ENCODE results near the gene IGLL1. TPM values are rescaled to one million over a fixed set of nuclear protein-coding genes. Genes with fewer than 3 reads are reported as not detected.

IGLL1 gene
- total RNA-seq, 4 donors from 2014 or later = not detected

DNA sequence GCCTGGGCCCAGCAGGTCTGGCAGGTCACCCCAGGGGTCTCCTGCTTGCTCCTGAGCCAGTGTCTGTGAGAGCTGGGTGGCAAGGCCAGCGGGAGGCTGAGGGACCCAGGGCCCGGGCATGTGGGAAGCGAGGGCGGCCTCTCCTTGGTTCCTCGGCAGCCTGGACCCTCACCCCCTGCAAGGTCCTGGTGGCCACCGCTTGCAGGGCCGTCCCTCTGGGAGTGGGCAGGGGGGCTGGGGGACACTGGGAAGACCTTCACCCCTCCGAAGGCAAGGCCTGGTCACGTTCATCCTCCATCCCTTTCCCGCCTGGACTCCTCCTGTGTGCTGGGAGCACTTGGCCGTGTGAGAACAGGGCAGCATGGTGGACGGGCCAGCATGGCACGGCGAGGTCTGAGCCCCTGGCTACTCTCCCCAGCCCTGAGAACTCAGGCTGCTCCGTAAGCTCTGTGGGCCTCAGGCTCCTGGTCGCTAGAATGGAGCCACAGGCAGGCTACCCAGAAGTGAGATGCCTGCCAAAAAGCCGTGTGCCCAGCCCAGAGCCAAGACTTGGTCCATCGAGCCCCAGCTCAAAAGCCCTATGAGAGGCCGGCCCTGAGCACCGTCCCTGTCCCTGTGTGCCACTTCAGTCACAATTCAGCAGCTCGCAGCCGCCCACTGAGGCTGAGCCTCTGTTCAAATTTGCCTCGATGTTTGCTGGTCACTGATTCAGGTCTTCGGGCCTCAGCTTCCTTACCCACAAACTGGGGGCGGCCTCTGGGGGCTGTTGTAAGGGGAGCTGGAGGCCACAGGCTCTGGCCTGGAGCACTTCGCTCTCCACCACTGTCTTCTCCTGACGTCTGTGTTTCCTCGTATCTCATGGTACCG is 45.0 kb downstream of the IGLL1 start:
- 88 to 92% methylated on average over 23 to 29 of the region's 29 CpGs for WGBS, 2 donors
- intact Hi-C loops (cut with DNase I; ENCODE audit: low total_unique reads) = loop anchor here (10.0 kb wide), 2 partner anchors 150 to 310 kb away; no protein-coding TSS in a partner anchor
- no peak overlapping the region for H3K4me3 ChIP-seq (ENCODE audit: low read depth, poor library complexity, severe bottlenecking)
- no peak for DNase-seq (ENCODE audit: low spot score in 2 of 2)
- TF ChIP-seq POLR2A (IDR thresholded peaks at IDR 0.05) = no peak
- TF ChIP-seq, protein P1, sequence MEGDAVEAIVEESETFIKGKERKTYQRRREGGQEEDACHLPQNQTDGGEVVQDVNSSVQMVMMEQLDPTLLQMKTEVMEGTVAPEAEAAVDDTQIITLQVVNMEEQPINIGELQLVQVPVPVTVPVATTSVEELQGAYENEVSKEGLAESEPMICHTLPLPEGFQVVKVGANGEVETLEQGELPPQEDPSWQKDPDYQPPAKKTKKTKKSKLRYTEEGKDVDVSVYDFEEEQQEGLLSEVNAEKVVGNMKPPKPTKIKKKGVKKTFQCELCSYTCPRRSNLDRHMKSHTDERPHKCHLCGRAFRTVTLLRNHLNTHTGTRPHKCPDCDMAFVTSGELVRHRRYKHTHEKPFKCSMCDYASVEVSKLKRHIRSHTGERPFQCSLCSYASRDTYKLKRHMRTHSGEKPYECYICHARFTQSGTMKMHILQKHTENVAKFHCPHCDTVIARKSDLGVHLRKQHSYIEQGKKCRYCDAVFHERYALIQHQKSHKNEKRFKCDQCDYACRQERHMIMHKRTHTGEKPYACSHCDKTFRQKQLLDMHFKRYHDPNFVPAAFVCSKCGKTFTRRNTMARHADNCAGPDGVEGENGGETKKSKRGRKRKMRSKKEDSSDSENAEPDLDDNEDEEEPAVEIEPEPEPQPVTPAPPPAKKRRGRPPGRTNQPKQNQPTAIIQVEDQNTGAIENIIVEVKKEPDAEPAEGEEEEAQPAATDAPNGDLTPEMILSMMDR (IDR thresholded peaks at IDR 0.05) = no peak

DNA sequence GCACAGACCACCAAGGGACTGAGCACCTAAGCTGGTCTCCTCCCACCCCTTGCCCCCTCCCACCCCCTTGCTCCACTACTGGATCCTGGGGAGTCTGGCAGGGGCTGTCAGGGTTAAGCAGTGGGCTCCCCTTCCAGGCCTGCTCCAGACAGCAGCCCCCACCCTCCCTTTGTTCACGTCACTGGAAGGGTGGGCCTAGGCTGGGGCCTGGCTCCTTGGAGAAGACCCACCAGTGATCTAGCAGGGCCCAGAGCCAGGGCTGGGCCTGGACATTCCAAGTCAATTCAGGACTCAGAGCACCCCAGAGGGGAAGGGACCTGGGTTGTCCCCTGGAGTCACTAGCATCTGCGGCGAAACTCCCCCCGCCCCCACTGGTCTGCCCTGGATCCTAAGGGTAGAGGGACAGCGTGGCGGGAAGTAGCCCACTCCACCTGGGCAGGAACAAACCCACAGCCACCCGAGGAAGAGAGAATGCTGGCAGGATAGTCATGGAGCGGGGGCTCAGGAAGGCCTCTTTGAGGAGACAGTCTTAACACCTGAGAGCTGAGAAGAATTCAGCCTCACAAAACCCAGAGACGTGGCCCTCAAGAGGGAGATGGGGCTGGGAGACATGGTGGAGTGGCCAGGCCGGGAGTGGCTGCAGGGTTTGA is 45.8 kb downstream of the IGLL1 start:
- intact Hi-C loops (cut with DNase I; ENCODE audit: low total_unique reads) = loop anchor here (10.0 kb wide), 2 partner anchors 150 to 310 kb away; no protein-coding TSS in a partner anchor
- DNase-seq (ENCODE audit: low spot score in 2 of 2) = no peak
- 83 to 94% methylated on average over 9 to 10 of the region's 10 CpGs for WGBS, 2 donors
- no peak overlapping the region for H3K4me3 ChIP-seq (ENCODE audit: low read depth, poor library complexity, severe bottlenecking)
- TF ChIP-seq, protein P1 (IDR thresholded peaks at IDR 0.05) = no peak
- TF ChIP-seq POLR2A (IDR thresholded peaks at IDR 0.05) = no peak

DNA sequence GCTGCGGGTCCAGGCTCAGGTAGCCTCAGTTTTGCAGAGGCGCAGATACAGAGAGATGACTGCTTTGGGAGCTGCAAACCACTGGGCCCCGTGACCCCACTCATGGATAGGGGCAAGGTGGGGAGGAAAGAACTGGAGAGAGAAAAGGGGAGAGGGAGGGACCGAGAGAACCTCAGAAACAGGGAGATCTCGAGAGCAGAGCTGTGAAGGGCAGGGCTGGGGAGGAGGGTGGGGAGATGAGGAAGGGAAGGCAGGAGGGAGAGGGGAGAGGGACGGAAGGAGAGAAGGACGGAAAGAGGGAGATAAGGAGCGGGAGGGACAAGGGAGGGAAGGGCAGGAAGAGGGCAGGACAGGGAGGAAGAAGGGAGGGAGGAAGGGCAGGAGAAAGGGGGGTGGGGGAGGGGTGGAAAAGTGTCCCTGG is 46.3 kb downstream of the IGLL1 start:
- TF ChIP-seq, protein P1 (IDR thresholded peaks at IDR 0.05) = no peak
- no peak for TF ChIP-seq POLR2A (IDR thresholded peaks at IDR 0.05)
- intact Hi-C loops (cut with DNase I; ENCODE audit: low total_unique reads) = loop anchor here (10.0 kb wide), 2 partner anchors 149 to 311 kb away; no protein-coding TSS in a partner anchor
- no peak overlapping the region for H3K4me3 ChIP-seq (ENCODE audit: low read depth, poor library complexity, severe bottlenecking)
- DNase-seq (ENCODE audit: low spot score in 2 of 2) = no peak
- 49 to 50% methylated on average over 8 of the region's 8 CpGs for WGBS, 2 donors

DNA sequence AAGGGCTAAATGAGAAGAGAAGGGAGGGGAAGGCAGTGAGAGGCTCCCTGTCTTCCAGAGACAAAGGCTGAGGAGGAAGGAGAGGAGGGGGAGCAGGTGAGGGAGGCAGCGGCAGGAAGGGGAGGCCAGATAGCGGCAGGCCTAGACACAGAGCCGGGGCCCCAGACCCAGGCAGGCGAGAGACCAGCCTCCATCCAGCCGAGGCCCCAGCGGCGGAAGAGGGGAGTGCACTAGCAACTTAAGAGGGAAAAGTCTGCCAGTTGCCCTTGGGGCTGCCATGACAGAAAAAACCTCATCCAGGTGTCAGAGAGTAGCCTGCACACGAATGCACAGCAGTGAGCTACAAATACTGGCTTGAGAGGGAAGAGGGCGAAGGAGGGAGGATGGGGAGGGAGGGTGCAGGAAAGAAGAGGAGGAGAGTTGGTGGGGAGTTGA is 46.7 kb downstream of the IGLL1 start:
- TF ChIP-seq, protein P1 (IDR thresholded peaks at IDR 0.05) = no peak
- no peak for TF ChIP-seq POLR2A (IDR thresholded peaks at IDR 0.05)
- intact Hi-C loops (cut with DNase I; ENCODE audit: low total_unique reads) = loop anchor here (10.0 kb wide), 2 partner anchors 149 to 311 kb away; no protein-coding TSS in a partner anchor
- no peak overlapping the region for H3K4me3 ChIP-seq (ENCODE audit: low read depth, poor library complexity, severe bottlenecking)
- WGBS, 2 donors = 36 to 44% methylated on average over 9 of the region's 9 CpGs
- no peak for DNase-seq (ENCODE audit: low spot score in 2 of 2)

DNA sequence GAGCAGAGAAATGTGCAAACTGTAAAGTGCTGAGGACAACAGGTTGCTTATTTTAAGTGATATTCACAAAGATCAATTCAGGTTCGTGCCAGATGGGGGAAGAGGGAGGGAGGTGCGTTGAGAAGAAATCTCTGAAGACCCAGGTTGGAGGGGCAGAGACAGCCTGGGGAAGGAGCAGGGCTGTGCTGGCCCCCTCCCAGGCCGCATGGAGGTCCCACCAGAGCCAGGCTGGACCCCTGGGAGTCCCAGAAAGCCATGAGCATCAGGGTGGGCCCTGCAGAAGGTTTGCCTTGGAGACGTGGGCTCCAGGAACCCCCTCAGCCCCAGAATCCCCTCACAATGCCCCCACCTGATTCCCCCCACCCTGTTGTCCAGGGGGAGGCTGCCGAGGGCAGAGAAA is 47.4 kb downstream of the IGLL1 start:
- no peak overlapping the region for H3K4me3 ChIP-seq (ENCODE audit: low read depth, poor library complexity, severe bottlenecking)
- WGBS, 2 donors = 76 to 88% methylated on average over 5 of the region's 5 CpGs
- TF ChIP-seq, protein P1 (IDR thresholded peaks at IDR 0.05) = no peak
- TF ChIP-seq POLR2A (IDR thresholded peaks at IDR 0.05) = no peak
- no peak for DNase-seq (ENCODE audit: low spot score in 2 of 2)
- intact Hi-C loops (cut with DNase I; ENCODE audit: low total_unique reads) = loop anchor here (10.0 kb wide), 2 partner anchors 148 to 312 kb away; no protein-coding TSS in a partner anchor
